ENCODE results near the gene AJUBA. TPM values are rescaled to one million over a fixed set of nuclear protein-coding genes. Genes with fewer than 3 reads are reported as not detected.
A peak's percentile ranks its signal among the peaks of the same experiment; 100 is the strongest.
"Not testable (repeated sequence)": the region's sequence is repeated elsewhere in the genome, so short reads cannot be mapped to it uniquely, and the experiment has no call there.

The AJUBA gene
- total and polyA plus RNA-seq, 7 experiments from 2014 or later, result 0.49 to 3.2 (median 1.6) TPM

DNA sequence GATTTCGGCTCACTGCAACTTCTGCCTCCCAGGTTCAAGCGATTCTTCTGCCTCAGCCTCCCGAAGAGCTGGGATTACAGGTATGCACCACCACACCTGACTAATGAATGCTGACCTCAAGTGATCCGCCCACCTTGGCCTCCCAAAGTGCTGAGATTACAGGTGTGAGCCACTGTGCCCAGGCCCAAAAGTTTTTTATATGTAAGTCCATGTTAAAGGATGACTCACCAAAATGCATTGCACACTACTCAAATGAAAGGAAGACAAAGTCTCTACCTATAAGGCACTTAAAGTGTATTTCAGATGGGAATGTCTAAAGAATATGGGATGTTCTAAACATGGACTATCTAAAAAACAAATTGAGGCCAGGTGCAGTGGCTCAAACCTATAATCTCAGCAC is 21.9 kb upstream of the AJUBA start:
- H3K27ac ChIP-seq (ENCODE audit: low read depth, low read length); ATAC-seq; DNase-seq; H3K4me3 ChIP-seq (ENCODE audit: low read length); intact Hi-C loops (cut with micrococcal nuclease); H3K27ac Mint-ChIP-seq; H3K27me3 Mint-ChIP-seq; H3K36me3 Mint-ChIP-seq; H3K9me3 ChIP-seq (ENCODE audit: control insufficient read depth in 2 of 3, low read length in 3 of 3); H3K36me3 ChIP-seq (ENCODE audit: control insufficient read depth in 2 of 3, insufficient read depth in 3 of 3, low read length in 3 of 3); H3K27me3 ChIP-seq (ENCODE audit: control insufficient read depth in 2 of 2, insufficient read depth in 2 of 2, low read length in 2 of 2); H3K9me3 Mint-ChIP-seq: not testable (repeated sequence)
- ChIA-PET CTCF (interaction anchor here (1.0 kb wide), 1 partner anchor 52 kb away, joined by 4 read pairs; no protein-coding TSS in a partner anchor), POLR2A (interaction anchor here (0.7 kb wide), 1 partner anchor 16 kb away, joined by 3 read pairs; no protein-coding TSS in a partner anchor)
- peaks cover 12 to 42% (median 33%) of the 10 kb centered on the region in 7 donors for H3K4me1 Mint-ChIP-seq
- H3K4me3 Mint-ChIP-seq, result peak overlapping the region in 1 of 10 donors; percentile 25
- peaks cover 6 to 20% of the 10 kb centered on the region in 2 donors for H3K4me1 ChIP-seq (ENCODE audit: control insufficient read depth in 2 of 2, insufficient read depth in 2 of 2, low read length in 2 of 2)

DNA sequence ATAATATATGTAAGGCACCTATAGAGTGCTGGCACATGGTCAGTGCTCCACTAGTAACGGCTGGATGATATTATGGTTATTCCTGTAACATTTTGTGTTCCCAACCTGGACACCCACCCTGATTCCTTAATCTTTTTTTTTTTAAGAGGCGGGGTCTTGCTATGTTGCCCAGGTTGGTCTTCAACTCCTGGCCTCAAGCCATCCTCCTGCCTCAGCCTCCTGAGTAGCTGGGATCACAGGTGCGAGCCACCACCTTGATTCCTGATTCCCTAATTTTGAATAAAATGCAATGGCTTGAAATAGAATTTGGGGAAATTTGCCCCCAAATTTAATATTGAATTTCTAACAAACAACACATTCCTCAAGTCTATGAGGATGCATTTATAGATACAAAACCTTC is 20.2 kb upstream of the AJUBA start:
- peaks cover 5 to 10% of the 10 kb centered on the region in 2 donors for H3K4me1 ChIP-seq (ENCODE audit: control insufficient read depth in 2 of 2, insufficient read depth in 2 of 2, low read length in 2 of 2)
- Mint-ChIP-seq H3K4me3 (no peak overlapping the region), H3K36me3 (peaks cover 0 to 5% (median 0%) of the 10 kb centered on the region in 5 donors), H3K9me3 (no peaks in the 10 kb centered on the region), H3K27me3 (no peaks in the 10 kb centered on the region), H3K27ac (no peak overlapping the region), H3K4me1 (peaks cover 4 to 26% (median 21%) of the 10 kb centered on the region in 7 donors)
- ChIA-PET CTCF (no interaction called here), POLR2A (interaction anchor here (0.6 kb wide), 1 partner anchor 471 kb away, joined by 4 read pairs; no protein-coding TSS in a partner anchor)
- no peak for DNase-seq
- no peak overlapping the region for H3K27ac ChIP-seq (ENCODE audit: low read depth, low read length)
- intact Hi-C loops (cut with micrococcal nuclease), result no loop called here
- ATAC-seq, result no peak
- H3K4me3 ChIP-seq (ENCODE audit: low read length), result no peak overlapping the region
- H3K27me3 ChIP-seq (ENCODE audit: control insufficient read depth in 2 of 2, insufficient read depth in 2 of 2, low read length in 2 of 2), result no peaks in the 10 kb centered on the region
- H3K36me3 ChIP-seq (ENCODE audit: control insufficient read depth in 2 of 3, insufficient read depth in 3 of 3, low read length in 3 of 3), result peaks cover 0 to 10% (median 0%) of the 10 kb centered on the region in 3 experiments
- no peaks in the 10 kb centered on the region for H3K9me3 ChIP-seq (ENCODE audit: control insufficient read depth in 2 of 3, low read length in 3 of 3)

DNA sequence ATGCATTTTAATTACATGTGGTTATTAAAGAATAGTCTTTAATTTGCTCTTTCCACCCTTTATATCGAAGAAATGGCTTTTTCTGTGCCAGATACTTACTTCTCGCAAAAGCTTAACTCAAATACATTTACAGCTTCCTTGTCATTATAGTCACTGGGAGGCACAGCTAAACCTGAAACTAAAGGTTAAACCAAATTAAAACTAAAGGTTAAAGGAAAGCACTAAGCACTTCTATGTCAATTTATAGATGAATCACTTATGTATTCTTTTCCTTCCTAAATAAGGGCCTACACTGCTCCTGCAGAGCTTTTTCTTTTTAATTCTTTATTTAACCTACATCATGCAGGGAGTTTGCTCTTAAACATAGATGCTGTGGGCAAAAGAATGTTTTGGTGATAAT is 18.5 kb upstream of the AJUBA start:
- DNase-seq, result no peak
- intact Hi-C loops (cut with micrococcal nuclease), result no loop called here
- no peaks in the 10 kb centered on the region for H3K9me3 ChIP-seq (ENCODE audit: control insufficient read depth in 2 of 3, low read length in 3 of 3)
- ATAC-seq, result no peak
- H3K4me1 ChIP-seq (ENCODE audit: control insufficient read depth in 2 of 2, insufficient read depth in 2 of 2, low read length in 2 of 2), result no peaks in the 10 kb centered on the region
- no peaks in the 10 kb centered on the region for H3K9me3 Mint-ChIP-seq
- POLR2A ChIA-PET, result interaction anchor here (1.2 to 1.3 kb wide), 2 partner anchors 15 to 23 kb away, joined by 4 to 6 read pairs; no protein-coding TSS in a partner anchor
- no peak overlapping the region for H3K27ac ChIP-seq (ENCODE audit: low read depth, low read length)
- no peak overlapping the region for H3K27ac Mint-ChIP-seq
- no peaks in the 10 kb centered on the region for H3K27me3 Mint-ChIP-seq
- no peaks in the 10 kb centered on the region for H3K27me3 ChIP-seq (ENCODE audit: control insufficient read depth in 2 of 2, insufficient read depth in 2 of 2, low read length in 2 of 2)
- no peak overlapping the region for H3K4me3 ChIP-seq (ENCODE audit: low read length)
- H3K36me3 Mint-ChIP-seq, result peaks cover 0 to 5% (median 1%) of the 10 kb centered on the region in 5 donors
- peaks cover 0 to 10% (median 0%) of the 10 kb centered on the region in 3 experiments for H3K36me3 ChIP-seq (ENCODE audit: control insufficient read depth in 2 of 3, insufficient read depth in 3 of 3, low read length in 3 of 3)
- CTCF ChIA-PET, result interaction anchor here (0.6 to 1.3 kb wide), 4 partner anchors 14 to 431 kb away, joined by 3 to 5 read pairs (median 4); no protein-coding TSS in a partner anchor
- no peak overlapping the region for H3K4me3 Mint-ChIP-seq
- H3K4me1 Mint-ChIP-seq, result peaks cover 0 to 9% (median 8%) of the 10 kb centered on the region in 7 donors

DNA sequence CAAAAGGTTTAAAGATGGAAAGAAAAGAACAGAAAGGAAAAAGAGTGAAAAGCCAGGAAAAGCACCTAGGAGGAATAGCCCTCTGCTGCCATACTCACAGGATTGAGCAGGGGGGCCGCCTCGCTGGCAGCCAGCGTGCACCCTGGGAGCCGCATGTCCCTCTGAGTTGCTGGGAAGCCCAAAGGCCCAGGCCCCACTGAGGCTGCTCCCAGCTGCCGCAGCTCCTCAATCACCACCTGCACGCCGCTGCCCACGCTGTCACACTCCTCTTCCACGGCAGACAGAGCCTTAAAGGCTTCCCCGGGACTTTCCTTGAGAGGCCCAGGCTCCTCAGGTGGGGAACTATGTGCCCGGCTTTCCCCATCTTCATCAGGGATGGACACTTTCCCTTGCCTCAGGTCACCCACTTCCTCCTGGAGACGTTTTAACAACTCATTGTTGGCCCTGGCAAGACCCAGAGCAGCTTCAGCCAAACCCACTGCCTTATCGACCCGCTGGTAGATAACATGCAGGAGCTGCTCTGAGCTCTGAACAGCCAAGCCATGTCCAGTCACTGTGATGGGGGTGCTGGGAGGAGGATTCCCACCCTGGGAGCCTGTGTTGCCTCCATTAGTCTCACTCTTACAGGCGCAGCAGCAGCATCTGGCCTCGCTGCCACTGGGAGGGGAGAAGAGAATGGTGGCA is 16.1 kb upstream of the AJUBA start:
- Mint-ChIP-seq H3K4me1 (peaks cover 0 to 5% (median 3%) of the 10 kb centered on the region in 7 donors), H3K27ac (no peak overlapping the region), H3K36me3 (peaks cover 0 to 8% (median 4%) of the 10 kb centered on the region in 5 donors), H3K9me3 (no peaks in the 10 kb centered on the region), H3K4me3 (no peak overlapping the region), H3K27me3 (no peaks in the 10 kb centered on the region)
- Histone ChIP-seq H3K27ac (ENCODE audit: low read depth, low read length) (no peak overlapping the region), H3K27me3 (ENCODE audit: control insufficient read depth in 2 of 2, insufficient read depth in 2 of 2, low read length in 2 of 2) (no peaks in the 10 kb centered on the region), H3K36me3 (ENCODE audit: control insufficient read depth in 2 of 3, insufficient read depth in 3 of 3, low read length in 3 of 3) (peaks cover 0 to 14% (median 4%) of the 10 kb centered on the region in 3 experiments), H3K4me3 (ENCODE audit: low read length) (no peak overlapping the region), H3K4me1 (ENCODE audit: control insufficient read depth in 2 of 2, insufficient read depth in 2 of 2, low read length in 2 of 2) (no peaks in the 10 kb centered on the region), H3K9me3 (ENCODE audit: control insufficient read depth in 2 of 3, low read length in 3 of 3) (no peaks in the 10 kb centered on the region)
- POLR2A ChIA-PET, result interaction anchor here (0.9 to 1.7 kb wide), 2 partner anchors 8 to 9 kb away, joined by 3 to 5 read pairs; no protein-coding TSS in a partner anchor
- CTCF ChIA-PET, result interaction anchor here (0.7 to 10.0 kb wide), 4 partner anchors 9 to 60 kb away, joined by 3 to 199 read pairs (median 48); partner anchors contain the start of genes AJUBA and CDH24
- no peak for ATAC-seq
- intact Hi-C loops (cut with micrococcal nuclease), result no loop called here
- no peak for DNase-seq

DNA sequence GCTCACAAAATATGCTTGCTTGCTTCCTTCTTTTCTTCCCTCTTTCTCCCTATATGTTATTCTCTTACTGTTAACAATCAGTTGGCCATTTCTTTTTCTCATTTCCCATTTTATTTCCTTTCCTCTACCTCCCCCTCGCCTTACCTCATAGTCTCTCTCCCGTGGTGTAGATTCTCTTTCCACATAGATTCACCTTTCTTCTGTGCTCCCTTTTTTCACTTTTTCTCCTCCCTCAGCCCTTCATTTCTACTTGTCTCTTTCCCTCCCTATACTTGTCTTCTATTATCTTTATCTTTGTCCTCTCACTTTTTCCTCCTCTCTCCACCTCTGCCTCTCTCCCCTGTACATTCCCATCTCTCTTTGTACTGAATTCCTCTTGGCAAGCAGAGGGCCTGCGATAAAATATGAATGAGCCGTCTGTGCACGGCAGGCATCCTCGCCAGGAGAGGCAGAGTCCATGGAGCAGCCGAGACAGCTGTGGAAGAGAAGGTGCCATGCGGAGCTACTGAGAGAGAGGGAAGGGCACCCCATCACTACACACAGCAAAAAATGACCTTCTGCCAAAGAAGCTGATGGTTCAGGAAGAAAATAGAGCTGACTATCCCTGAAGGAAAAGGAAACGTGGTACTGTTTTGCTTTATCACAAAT is 15.4 kb upstream of the AJUBA start:
- Histone ChIP-seq H3K4me3 (ENCODE audit: low read length) (no peak overlapping the region), H3K36me3 (ENCODE audit: control insufficient read depth in 2 of 3, insufficient read depth in 3 of 3, low read length in 3 of 3) (peaks cover 0 to 15% (median 4%) of the 10 kb centered on the region in 3 experiments), H3K27ac (ENCODE audit: low read depth, low read length) (no peak overlapping the region), H3K27me3 (ENCODE audit: control insufficient read depth in 2 of 2, insufficient read depth in 2 of 2, low read length in 2 of 2) (no peaks in the 10 kb centered on the region), H3K4me1 (ENCODE audit: control insufficient read depth in 2 of 2, insufficient read depth in 2 of 2, low read length in 2 of 2) (no peaks in the 10 kb centered on the region), H3K9me3 (ENCODE audit: control insufficient read depth in 2 of 3, low read length in 3 of 3) (no peaks in the 10 kb centered on the region)
- DNase-seq (no peak), ATAC-seq (no peak)
- POLR2A ChIA-PET, result interaction anchor here (0.9 to 1.7 kb wide), 2 partner anchors 8 to 9 kb away, joined by 3 to 5 read pairs; no protein-coding TSS in a partner anchor
- intact Hi-C loops (cut with micrococcal nuclease), result no loop called here
- H3K27ac Mint-ChIP-seq, result no peak overlapping the region
- peaks cover 0 to 5% (median 3%) of the 10 kb centered on the region in 7 donors for H3K4me1 Mint-ChIP-seq
- CTCF ChIA-PET, result interaction anchor here (0.7 to 10.0 kb wide), 4 partner anchors 10 to 61 kb away, joined by 3 to 199 read pairs (median 48); partner anchors contain the start of genes AJUBA and CDH24
- no peak overlapping the region for H3K4me3 Mint-ChIP-seq
- H3K36me3 Mint-ChIP-seq, result peaks cover 0 to 13% (median 4%) of the 10 kb centered on the region in 5 donors
- H3K9me3 Mint-ChIP-seq, result no peaks in the 10 kb centered on the region
- no peaks in the 10 kb centered on the region for H3K27me3 Mint-ChIP-seq

DNA sequence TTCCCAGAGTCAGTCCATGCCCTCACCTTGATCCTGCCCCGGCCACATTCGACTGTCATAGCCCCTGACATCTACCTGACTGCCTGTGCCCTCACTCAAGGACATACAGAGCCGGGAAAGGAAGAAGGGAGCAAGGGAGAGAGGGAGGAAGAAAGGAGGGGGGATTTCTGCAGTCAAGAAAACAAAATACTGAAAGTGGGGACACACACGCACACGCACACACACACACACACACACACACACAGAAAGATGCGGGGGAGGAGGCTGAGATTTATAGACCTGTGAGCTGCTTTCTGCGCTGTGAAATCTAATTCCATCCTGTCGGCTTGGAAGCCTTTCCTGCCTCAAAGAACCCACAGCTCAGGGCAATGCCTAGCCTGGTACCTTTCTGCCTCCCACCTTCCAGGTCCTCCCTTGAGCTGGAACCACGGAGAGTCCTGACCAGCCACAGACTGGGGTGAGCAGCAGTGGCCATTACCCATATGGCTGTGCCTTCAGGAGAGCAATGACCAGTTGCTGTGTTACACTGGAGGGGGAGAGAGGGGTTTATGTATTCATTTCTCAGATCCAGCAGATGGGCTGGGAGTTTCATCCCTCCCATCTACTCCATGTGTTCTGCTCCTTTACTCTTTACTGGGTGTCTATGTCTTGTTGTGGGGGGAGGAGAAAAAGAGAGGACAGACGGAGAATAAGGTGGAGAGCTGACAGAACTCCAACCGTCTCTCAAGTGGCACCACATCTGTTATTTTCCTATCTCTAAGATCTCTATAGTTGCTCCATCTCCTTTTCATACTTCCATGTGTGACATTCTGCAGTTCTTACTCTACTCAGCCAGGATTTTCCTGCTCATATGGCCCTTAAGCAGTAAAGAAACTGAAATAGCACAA is 14.7 kb upstream of the AJUBA start:
- intact Hi-C loops (cut with micrococcal nuclease), result no loop called here
- POLR2A ChIA-PET, result interaction anchor here (0.5 to 3.4 kb wide), 6 partner anchors 10 to 38 kb away, joined by 3 to 39 read pairs (median 4); partner anchors contain the start of gene PSMB5
- H3K27me3 ChIP-seq (ENCODE audit: control insufficient read depth in 2 of 2, insufficient read depth in 2 of 2, low read length in 2 of 2), result no peaks in the 10 kb centered on the region

More for the DNA sequence above, 14.7 kb upstream of the AJUBA start:
- CTCF ChIA-PET, result interaction anchor here (0.7 to 10.0 kb wide), 5 partner anchors 10 to 1076 kb away, joined by 3 to 199 read pairs (median 33); partner anchors contain the start of genes AJUBA and CDH24
- Mint-ChIP-seq H3K4me1 (peaks cover 0 to 5% (median 3%) of the 10 kb centered on the region in 7 donors), H3K27me3 (no peaks in the 10 kb centered on the region), H3K9me3 (no peaks in the 10 kb centered on the region), H3K27ac (no peak overlapping the region), H3K36me3 (peaks cover 0 to 13% (median 4%) of the 10 kb centered on the region in 5 donors), H3K4me3 (no peak overlapping the region)
- Histone ChIP-seq H3K36me3 (ENCODE audit: control insufficient read depth in 2 of 3, insufficient read depth in 3 of 3, low read length in 3 of 3) (peaks cover 0 to 15% (median 4%) of the 10 kb centered on the region in 3 experiments), H3K9me3 (ENCODE audit: control insufficient read depth in 2 of 3, low read length in 3 of 3) (no peaks in the 10 kb centered on the region), H3K4me3 (ENCODE audit: low read length) (no peak overlapping the region), H3K27ac (ENCODE audit: low read depth, low read length) (no peak overlapping the region), H3K4me1 (ENCODE audit: control insufficient read depth in 2 of 2, insufficient read depth in 2 of 2, low read length in 2 of 2) (no peaks in the 10 kb centered on the region)
- DNase-seq, result no peak
- ATAC-seq, result no peak

Data from naive thymus-derived CD4-positive, alpha-beta T cell (primary cell).